WTC11 (cell line): ENCODE measurements around the gene OR6K3.

Source experiments
- CTCF ChIP-seq: fragments of 200-600 bp; IDR thresholded peaks from 2 replicates; pipeline ENCODE4 v1.8.0; 2022; ENCODE audit warnings: antibody characterized with exemption
- MAX ChIP-seq: sonication (generic); formaldehyde crosslinking; IDR thresholded peaks from 2 replicates; pipeline ENCODE4 v1.8.0; 2022; ENCODE audit warnings: mild to moderate bottlenecking, missing genetic modification reagents
- MLX ChIP-seq: sonication (generic); formaldehyde crosslinking; IDR thresholded peaks from 2 replicates; pipeline ENCODE4 v1.8.1; 2023; ENCODE audit warnings: mild to moderate bottlenecking, missing genetic modification reagents, moderate library complexity
- TF ChIP-seq, protein P1 (sequence below): sonication (generic); formaldehyde crosslinking; IDR thresholded peaks from 2 replicates; pipeline ENCODE4 v1.8.0; 2022; ENCODE audit warnings: mild to moderate bottlenecking, missing genetic modification reagents

- TF ChIP-seq, protein P1, sequence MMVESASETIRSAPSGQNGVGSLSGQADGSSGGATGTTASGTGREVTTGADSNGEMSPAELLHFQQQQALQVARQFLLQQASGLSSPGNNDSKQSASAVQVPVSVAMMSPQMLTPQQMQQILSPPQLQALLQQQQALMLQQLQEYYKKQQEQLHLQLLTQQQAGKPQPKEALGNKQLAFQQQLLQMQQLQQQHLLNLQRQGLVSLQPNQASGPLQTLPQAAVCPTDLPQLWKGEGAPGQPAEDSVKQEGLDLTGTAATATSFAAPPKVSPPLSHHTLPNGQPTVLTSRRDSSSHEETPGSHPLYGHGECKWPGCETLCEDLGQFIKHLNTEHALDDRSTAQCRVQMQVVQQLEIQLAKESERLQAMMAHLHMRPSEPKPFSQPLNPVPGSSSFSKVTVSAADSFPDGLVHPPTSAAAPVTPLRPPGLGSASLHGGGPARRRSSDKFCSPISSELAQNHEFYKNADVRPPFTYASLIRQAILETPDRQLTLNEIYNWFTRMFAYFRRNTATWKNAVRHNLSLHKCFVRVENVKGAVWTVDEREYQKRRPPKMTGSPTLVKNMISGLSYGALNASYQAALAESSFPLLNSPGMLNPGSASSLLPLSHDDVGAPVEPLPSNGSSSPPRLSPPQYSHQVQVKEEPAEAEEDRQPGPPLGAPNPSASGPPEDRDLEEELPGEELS (CRISPR knock-in tag), result no peak
- TF ChIP-seq CTCF (no peak), MAX (CRISPR knock-in tag) (no peak), MLX (CRISPR knock-in tag) (no peak)
These were observed 31.4 kb downstream of the OR6K3 start for GRCh38 chr1:158689110-158689509.
